Measurements from ENCODE around the gene WNT5A. TPM values are rescaled to one million over a fixed set of nuclear protein-coding genes. Genes with fewer than 3 reads are reported as not detected.
A peak's percentile ranks its signal among the peaks of the same experiment; 100 is the strongest.

WNT5A gene
- total RNA-seq (2014; rRNA removed; shearing (Covaris generic)), result 40.8 and 63.3 TPM in 2 replicates

GRCh38 chr3:55486857-55487380, at the start of gene WNT5A:
Gene WNT5A (minus strand): TSS chr3:55487306. CDS start chr3:55486985, 321 bp downstream.
- DNase-seq (ENCODE audit: low spot score), result no peak

- DNase-seq (ENCODE audit: low spot score), result no peak
Observed at GRCh38 chr3:55534876-55535275, 47.8 kb upstream of the WNT5A start.

- no peak for DNase-seq (ENCODE audit: low spot score)
Observed at GRCh38 chr3:55532806-55533205, 45.7 kb upstream of the WNT5A start.

GRCh38 chr3:55531321-55531720, 44.2 kb upstream of the WNT5A start:
- DNase-seq (ENCODE audit: low spot score), result no peak

- DNase-seq (ENCODE audit: low spot score), result no peak
Observed at GRCh38 chr3:55527361-55527760, 40.3 kb upstream of the WNT5A start.

DNA sequence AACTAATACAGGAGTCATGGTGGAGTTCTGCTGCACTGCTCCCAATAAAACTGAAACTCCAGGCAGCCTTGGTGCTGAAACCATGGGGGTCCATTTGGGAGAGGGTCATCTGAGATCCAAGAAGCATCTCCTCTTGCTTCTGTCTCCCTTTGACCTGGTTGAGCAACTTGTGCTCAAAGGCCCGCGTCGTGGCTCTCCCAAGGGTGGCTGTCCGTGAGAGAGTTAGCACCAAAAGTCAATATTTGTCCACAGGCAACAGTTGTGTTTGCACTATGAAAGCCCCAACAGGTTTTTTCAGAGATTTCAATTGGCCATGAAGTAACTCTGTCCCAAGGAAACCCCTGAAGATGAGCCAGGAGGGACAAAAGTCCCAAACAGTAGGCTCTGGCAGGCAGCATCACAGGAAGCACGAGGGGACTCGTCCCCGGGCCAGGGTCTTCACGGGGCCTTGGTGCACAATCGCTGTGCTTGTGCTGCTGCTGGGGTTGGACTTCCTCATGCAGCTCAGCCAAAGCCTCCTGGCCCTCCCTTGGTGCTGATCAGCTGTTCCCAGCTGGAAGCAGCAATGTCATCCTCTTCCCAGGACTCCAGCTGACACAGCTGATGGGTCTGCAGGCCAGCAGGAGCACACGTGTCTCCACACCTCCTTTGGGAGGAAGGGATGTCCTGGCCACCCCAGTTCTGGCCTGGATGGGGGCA, 39.4 kb upstream of the WNT5A start:
- DNase-seq (ENCODE audit: low spot score), result no peak

DNA sequence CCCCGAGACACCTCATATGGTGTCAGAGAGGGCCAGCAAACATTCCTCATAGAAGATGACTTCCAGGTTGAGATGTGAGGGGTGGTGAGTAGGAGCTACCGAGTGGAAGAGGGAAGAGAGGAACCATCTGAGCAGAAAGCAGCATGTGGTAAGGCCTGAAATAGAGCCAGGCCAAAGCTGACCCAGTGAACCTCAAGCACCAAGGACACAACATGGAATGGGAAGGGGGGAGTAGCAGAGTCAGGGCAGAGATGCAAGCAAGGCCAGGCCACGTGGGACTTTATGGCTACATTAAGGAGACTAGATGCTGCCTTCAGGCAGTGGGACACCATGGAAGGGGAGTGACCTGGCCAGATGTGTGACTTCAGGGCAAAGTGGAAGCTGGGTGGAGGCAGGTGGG, 38.3 kb upstream of the WNT5A start:
- no peak for DNase-seq (ENCODE audit: low spot score)

- no peak for DNase-seq (ENCODE audit: low spot score)
Observed at GRCh38 chr3:55524565-55525244, 37.6 kb upstream of the WNT5A start.

DNA sequence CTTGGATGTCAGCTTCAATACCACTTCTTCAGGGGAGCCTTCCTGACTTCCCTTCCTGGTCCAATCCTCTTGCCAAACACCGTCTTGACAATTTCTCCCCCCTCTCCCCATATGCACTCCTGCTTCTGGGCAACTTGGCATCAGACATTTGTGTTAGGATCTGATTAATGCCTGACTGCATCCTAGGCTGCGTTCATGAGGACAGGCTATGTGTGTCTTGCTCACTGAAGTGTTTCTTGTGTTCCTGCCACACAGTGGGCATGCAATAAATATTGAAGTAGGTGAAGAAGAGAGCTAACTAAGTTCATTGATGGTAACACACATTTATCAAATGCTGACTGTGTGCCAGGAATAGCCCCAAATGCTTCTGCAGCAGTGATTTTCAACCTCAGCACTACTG, 36.4 kb upstream of the WNT5A start:
- no peak for DNase-seq (ENCODE audit: low spot score)

GRCh38 chr3:55521738-55522421, 34.8 kb upstream of the WNT5A start:
- DNase-seq (ENCODE audit: low spot score), result peak; percentile 83

- peak; percentile 49 for DNase-seq (ENCODE audit: low spot score)
Observed at GRCh38 chr3:55521064-55521737, 34.1 kb upstream of the WNT5A start.

DNA sequence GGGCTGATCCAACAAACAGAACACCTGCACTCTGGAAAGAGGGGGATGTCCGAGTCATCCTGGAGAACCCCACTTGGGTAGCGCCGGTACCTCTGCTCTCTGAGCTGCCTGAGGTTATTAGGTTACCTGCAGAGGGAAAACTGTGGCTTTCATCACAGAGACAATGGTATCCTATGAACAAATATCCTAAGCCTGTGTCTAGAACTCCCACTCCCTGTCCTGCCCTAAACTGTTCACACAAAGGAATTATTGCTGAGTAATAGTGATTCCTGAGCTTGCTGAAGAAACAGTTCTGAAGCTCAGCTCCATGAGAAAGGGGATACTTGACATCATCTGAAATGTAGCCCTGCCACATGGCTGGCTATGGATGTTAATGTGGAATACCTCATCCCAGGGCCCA, 31.9 kb upstream of the WNT5A start:
- DNase-seq (ENCODE audit: low spot score), result peak; percentile 59

DNA sequence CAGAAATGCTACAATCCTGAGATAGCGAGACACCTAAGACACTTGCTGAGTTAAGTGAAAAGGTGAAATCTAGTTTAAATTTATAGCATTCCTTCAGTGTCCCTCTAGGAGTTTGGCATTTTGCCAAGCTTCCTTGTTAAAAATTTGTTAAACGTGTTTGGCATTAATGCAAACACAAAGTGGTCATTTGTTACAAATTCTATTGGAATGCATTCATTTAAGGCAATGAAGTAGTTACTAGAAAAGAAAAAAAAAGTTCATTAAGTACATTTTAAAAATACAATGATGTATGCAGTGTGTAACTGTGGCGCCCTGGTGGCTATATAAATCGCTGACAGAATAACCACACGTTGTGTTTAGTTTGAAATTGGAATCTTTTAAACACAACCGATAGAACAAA, 31.3 kb upstream of the WNT5A start:
- DNase-seq (ENCODE audit: low spot score), result no peak

DNA sequence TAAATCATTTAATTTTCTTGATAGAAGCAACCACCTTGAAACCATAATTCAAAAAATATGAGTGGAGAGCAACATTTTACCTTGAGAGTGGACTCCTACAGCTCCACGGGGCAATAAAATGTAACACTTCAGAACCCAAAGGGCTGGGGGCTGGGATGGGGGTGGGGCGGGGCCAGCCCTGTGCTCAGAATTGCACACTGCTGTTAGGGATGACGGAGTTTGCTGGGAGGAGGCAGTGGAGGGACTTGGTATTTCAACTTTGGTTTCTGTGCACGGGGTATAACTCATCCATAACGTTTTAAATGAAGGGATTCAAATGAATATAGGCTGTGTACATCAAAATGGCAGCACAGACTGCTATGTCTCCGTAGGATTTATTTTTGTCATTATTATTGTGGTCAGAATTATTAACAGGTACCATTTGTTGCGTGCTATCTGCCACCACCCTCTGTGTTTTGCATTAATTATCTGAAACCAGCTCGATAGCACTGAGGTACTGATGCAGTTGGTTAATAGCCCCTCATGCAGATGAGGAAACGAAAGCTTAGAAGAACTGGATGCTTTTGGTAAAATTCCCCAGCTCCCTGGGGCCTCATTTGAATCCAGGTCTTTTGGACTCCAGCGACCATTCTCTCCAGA, 29.4 kb upstream of the WNT5A start:
- DNase-seq (ENCODE audit: low spot score), result no peak

DNA sequence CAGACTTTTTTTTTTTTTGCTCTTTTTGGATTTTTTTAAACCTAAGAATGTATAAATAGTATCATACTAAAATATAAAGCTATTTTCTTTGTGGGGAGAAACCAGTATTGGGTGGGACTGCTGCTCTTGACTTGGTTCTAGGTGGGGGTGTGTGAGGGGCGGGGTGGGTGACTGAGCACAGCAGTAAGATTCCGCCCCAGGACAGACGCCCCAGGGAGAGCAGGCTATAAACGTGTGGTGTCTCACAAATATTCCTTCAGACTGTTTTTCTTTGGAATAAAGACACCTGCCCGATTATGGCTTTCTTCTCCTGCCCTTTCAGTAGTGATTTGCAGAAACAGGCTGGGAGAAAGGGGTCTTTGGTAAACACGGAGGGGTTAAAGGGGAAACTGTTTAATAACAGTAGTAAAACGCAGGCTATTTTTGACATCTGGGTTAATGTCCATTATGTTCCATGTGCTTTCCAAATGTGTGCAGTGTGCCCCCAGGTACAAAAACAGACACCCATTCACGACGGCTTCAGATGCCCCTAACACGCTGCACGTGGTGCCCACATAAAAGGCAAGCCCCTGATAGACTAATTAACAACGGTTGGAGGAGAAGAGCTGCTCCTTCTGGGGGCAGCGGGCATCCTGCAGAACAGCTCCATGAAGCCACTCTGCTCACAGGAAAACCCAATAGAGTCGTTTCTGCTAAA, 28.6 kb upstream of the WNT5A start:
- DNase-seq (ENCODE audit: low spot score), result no peak

DNA sequence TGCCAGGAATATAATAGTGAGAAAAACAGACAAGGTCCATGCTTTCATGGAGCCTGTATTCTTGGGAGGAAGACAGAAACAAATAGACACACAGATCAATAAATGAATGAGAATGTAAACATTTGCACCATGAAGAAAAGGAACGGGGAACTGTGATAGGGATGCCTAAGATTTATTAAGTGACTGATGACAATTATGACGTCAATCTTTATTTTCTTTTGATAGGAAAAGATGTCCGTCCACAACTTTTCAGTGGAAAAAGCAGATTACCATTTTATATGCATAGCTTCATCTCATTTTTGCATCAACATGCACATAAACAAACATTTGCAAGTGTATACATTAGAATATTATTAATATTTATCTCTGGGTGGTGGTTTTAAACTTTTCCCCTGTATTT, 27.9 kb upstream of the WNT5A start:
- no peak for DNase-seq (ENCODE audit: low spot score)

DNA sequence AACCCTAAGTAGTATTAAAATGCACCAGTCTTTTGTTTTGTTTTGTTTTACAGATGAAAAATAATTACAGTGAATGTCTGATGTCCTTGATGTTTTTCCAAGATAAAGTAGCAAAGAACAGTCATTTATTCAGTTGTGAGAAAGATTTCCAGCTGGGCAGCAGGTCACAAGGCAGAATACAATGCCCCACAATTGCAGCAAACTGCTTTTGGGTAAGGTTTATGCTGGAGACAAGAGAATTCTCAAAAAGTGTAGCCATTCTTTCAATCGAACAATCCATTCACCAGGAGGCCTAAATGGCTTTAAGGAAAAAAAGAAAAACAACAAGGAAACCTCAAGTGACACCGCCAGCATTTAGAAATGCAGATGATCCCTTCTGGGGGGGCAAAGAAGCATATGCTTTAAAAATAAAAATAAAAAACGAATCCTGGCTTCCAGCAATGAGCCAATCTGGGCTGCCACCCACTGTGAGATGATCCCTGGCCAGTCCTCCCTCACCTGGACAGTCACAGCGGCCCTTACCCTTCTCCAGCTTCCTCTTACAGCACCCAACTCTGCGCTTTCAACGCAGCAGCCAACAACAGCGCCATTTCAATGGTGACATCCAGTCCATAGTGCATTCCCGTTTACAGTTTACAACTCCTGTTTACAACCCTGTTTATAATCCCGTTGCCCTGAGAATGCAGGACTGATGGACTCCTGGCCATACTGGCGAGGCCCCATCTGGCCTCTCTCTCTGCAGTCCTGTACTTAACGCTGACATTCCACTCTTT, 25.7 kb upstream of the WNT5A start:
- DNase-seq (ENCODE audit: low spot score), result no peak

- DNase-seq (ENCODE audit: low spot score), result no peak
Observed at GRCh38 chr3:55511895-55512570, 24.9 kb upstream of the WNT5A start.

DNA sequence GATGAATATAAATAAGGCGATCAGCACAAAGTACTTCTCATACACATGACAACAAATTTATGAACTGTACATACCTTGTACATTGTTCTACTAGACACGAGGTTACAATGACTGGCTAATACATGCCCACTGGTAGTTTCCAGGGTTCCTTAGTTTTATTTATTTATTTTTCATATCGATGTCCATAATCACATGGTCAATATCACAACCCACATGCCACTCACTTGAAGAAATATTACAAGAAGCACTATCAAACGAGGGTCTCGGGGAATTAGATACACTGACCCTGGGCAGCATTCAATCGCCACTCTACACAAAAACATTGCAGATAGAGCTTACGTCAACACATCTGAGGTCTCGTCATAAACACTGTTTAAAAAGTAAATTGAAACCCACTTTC, 21.2 kb upstream of the WNT5A start:
- no peak for DNase-seq (ENCODE audit: low spot score)

GRCh38 chr3:55507808-55508207, 20.7 kb upstream of the WNT5A start:
- DNase-seq (ENCODE audit: low spot score), result no peak

Measured in H4 (cell line).